Stimulated activated CD4-positive, alpha-beta T cell treated with anti-CD3 and anti-CD28 coated beads, Interleukin-12 subunit alpha, Interleukin-12 subunit beta, amount 100 ng/mL, for 4 hours (primary cell): ENCODE measurements around the gene ARHGAP8.
A peak's percentile ranks its signal among the peaks of the same experiment; 100 is the strongest.
"Not testable (repeated sequence)": the region's sequence is repeated elsewhere in the genome, so short reads cannot be mapped to it uniquely, and the experiment has no call there.

Source experiments
- DNase-seq: peaks from one replicate; pipeline ENCODE4 v3.0.0-alpha.2; 2020

ARHGAP8 gene

GRCh38 chr22:44727148-44727547, 25.2 kb upstream of the ARHGAP8 start:
- DNase-seq = no peak

DNA sequence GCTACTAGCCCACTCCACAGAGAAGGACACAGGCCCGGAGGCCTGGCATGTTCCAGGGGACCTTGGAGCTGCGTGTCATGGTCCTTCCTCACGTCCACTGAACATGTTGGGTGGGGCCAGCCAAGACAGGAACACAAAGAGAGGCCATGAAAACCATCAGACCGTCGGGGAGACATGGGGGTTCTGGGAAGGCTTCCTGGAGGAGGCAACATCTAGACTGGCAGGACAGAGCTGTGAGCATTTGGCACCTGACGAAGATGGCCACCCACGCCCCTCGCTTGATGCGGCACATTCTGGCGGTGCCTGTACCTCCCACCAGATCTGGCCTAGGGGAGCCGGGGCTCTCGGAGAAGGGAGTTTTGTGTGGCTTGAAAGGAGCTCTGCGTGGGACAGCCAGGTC, 24.7 kb upstream of the ARHGAP8 start:
- DNase-seq = no peak

DNA sequence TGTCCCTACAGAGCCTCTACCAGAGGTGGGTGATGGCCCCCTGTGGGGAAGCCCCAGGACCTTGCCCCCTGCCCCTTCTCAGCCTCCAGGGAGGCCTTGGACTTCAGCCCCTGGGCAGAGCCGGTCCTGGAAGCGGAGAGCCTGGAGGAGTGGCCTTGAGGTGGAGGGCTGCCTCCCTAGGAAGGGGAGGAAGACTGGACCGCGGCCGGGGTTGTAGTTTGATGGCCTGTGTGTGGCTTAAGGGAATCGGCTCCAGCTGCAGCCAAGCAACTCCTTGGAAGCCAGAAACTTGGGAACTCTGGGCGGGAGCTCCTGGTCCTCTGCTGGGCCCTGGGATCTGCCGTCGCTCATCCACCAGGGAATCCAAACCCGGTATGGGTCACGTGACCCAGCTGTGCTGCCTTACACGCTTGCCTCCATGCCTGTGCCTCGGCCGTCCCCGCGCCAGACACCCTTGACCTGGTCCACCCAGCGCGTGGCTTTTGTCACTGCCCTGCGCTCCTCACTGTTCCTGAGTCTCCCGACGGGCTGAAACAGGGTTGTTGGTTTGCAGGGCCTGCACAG, 23.5 kb upstream of the ARHGAP8 start:
- no peak for DNase-seq

DNA sequence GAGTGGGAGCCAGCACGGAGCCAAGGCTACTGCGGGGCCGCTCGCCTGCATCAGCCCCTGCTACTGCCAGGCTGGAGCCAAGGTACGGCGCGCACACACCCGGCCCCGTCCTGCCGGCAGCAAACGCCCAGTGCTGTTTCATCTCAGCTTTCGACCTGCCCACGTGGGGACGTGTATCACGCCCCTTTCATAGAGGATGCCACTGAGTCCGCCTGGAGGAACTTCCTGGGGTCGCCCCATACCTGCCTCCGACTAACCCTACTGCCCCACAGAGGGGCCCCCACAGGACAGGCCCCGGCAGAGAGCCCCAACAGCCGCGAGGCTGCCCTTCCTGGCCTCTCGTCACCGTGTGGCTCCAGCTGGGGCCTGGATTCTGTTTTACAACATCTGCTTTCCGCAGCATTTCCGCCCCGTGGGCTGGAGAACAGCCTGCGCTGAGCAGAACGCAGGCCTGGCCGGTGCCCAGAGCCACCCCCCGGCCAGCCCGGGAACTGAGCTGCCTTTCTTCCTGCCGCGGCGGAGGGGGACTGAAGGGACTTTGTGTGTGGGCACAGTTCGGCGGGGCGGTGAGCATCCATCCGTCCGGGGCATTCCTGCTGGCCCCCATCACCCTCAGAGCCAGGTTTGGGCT, 22.9 kb upstream of the ARHGAP8 start:
- DNase-seq = no peak

DNA sequence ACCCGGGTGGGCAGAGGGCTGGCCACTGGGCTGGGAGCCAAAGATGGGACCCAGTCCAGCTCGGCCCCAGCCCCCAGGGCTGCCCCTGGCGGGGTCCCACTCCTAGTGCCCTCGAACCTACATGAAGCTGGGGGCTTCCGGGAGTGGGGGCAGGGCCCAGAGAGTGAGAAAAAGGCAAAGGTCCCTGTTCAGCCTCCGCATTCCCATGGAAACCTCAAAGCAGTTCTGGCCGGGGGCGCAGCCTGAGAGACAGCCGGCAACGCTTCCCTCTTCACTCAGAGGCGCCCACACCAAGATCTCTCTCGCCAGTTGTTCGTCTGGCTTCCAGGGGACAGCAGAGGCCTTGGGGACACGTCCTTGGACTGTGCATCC, 22.4 kb upstream of the ARHGAP8 start:
- DNase-seq = no peak

DNA sequence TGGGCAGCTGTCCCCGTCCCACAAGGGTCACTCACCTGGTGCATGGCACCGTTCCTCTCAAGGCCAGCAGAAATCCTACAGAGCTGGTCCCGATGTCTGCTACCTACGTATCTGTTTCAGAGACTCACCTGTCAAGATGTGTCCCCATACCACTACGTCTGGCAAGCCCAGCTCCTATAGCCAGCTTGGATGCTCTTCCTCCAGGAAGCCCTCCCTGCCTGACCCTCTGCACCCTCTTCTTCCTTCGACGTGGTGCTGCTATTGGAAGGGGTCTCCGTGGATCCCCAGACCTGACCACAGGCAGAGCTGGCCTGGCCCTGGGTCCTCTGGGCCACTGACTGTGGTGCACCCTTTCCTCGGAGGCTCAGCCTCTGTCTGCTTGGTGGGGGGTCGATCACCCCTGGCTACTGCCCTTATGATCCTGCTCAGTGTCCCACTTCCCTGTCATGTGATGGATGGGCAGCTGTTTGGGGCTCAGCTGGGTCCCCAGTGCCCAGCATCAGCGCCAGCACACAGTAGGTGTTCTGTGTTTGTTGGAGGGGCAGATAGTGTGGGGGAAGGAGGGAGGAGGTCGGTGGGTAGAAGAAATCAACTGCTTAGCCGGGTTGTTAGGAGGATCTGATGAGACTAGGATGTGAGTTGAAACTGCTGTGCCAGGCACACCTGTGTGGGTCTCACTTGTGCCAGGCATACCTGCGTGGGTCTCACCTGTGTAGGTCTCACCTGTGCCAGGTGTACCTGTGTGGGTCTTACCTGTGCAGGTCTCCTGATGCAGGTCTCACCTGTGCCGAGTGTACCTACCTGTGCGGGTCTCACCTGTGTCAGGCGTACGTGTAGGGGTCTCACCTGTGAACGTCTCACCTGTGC, 21.7 kb upstream of the ARHGAP8 start:
- no peak for DNase-seq

- DNase-seq = no peak
Measured at GRCh38 chr22:44731357-44731970, 20.9 kb upstream of the ARHGAP8 start.

DNA sequence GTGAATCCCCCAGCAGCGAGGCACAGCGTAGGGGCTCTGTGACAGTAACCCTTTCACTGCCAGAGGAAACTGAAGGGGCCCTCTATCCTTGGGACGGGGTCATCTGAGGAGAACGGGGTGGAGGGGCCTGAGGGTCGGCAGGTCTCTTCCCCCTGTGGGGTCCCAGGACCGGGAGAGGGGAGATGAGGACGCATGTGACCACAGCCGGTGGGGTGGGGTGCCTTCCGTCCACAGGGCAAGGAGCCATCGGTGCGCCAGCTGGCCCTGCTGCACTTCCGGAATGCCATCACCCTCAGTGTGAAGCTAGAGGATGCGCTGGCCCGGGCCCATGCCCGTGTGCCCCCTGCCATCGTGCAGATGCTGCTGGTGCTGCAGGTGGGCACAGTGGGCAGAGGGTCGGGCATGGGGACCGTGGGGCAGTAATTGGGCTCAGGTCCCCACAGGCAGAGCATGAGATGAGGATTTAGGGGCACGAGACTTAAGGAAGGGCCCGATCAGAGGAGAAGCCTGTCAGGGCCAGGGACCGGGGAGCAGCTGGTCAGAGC, 20.3 kb upstream of the ARHGAP8 start:
- no peak for DNase-seq

DNA sequence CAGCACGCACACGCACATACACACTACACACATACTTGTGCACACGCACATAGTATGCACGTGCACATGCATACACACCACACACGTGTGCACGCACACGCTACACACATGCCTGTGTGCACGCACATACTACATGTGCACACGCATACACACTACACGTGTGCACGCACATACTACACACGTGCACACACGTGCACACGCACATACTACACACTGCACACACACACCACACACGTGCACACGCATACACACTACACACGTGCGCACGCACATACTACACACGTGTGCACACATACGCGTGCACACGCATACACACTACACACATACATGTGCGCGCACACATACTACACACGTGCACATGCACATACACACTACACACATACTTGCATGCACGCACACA, 19.7 kb upstream of the ARHGAP8 start:
- no peak for DNase-seq

- DNase-seq = no peak
Measured at GRCh38 chr22:44733426-44734106, 18.8 kb upstream of the ARHGAP8 start.

DNA sequence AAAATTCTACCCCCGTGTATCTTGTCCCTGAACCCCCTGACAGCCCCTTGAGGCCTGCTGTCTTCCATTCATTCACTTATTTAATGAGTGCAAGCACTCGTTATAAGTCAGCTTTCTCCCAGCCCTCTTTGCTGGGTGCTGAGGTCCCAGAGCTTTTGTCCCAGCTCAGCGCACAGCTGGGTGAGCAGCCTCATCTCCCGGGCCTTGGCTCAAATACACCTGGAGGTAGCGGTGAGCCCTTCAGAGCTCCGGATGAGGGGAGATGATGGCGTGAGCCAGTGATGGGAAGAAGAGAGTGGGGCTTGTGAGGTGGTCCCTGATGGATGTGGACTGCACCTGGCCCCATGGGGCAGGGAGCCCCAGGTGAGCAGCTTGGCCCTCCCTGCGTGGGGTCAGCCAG, 18.1 kb upstream of the ARHGAP8 start:
- DNase-seq = no peak

DNA sequence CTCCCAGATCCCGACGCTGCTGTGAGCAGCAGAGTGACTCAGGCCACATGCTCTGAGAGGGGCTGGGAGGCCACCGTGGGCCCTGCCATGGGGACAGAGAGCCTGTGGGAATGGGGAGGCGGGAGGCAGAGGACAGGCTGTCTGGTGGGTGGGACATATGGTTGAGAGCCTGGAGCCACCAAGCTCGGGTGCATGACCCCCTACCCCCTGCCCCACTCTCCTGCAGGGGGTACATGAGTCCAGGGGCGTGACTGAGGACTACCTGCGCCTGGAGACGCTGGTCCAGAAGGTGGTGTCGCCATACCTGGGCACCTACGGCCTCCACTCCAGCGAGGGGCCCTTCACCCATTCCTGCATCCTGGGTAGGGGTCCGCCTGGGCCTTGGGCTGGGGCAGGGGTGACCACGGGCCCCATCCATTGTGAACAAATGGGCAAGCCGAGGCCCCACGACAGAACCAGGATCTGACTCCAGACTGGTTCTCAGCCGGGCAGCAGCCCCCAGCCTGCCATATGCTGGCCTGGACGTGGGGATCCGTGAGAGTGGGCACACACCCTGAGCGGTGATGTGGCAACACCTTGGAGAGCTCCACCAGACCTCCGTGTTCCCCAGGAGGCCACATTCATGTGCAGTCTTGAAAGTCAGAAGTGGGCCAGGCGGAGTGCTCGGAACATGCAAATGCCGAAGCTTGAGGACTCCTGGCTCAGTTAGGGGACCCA, 17.4 kb upstream of the ARHGAP8 start:
- DNase-seq = no peak

DNA sequence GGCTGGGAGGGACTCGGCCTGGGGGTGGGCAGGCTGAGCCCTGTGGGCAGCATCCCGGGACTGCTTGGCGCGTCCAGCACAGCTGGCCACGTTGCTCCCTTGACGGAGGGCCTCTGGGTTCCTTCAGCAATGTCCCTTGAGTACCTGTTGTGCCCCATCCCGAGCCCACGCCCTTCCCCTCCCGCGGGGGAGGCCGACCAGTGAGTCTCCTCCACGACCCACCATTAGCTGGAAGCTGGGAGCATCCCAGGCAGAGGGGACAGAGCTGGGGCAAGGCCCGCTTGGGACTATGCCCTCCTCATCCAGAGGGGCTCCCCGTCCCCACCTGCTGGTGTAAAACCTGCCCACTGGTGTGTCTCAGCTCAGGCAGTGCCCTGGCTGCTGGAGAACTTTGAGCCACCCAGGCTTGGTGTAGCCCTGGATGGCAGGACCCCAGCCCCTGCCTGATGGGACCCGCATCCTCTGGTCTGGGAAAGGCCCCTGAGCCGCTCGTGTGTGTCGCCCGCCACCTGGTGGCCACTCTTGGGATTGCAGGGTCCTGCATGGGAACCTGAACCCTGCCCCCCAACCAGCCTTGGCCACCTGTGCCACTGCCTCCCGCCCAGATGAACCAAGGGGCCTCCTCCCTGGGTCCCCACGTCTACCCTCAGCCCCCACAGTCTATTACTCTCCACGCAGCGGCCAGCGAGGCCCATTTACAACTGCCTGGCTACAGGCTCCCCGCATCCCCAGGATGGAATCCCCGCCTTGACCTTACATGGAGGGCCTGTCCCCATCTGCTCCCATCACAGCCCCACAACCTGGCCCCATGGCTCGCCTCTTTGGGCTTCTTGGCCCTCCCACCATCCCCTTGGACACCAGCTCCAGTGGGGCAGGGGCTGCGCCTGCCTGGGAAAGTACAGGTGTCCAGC, 16.6 kb upstream of the ARHGAP8 start:
- peak; percentile 86 for DNase-seq

- no peak for DNase-seq
Measured at GRCh38 chr22:44736581-44737405, 15.6 kb upstream of the ARHGAP8 start.

GRCh38 chr22:44737406-44738346, 14.7 kb upstream of the ARHGAP8 start:
- DNase-seq = no peak

GRCh38 chr22:44738347-44738715, 14.0 kb upstream of the ARHGAP8 start:
- DNase-seq = no peak

- no peak for DNase-seq
Measured at GRCh38 chr22:44739024-44739423, 13.4 kb upstream of the ARHGAP8 start.

DNA sequence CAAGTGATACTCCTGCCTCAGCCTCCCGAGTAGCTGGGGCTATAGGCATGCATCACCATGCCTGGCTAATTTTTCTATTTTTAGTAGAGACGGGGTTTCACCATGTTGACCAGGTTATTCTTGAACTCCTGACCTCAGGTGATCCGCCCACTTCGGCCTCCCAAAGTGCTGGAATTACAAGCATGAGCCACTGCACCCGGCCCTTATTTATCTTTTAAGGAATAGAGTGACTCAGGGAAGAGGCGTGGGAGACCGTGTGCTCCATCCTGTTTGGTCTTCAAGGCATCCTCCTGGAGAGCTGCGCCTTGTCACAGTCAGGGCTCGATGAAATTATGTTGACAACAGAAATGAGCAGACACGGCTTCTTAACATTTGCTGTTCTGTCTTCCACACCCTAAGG, 12.7 kb upstream of the ARHGAP8 start:
- DNase-seq = not testable (repeated sequence)

DNA sequence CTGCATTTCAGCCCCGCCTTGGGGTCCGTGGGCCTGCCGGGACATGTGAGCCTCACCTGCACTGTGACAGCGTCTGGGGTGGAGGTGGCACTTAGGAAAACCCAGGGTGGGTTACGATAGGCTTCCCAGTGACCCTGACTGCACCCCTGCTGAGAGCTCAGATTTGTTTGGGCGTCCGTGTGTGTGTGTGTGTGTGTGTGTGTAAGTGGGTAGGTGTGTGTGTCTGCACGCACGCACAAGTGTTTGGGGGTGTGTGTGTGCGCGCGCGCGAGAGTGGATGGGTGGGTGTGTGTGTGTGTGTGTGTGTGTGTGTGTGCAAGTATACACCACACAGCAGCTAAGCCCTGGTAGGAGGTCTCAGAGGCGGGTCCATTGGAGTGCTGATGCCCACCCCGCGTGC, 12.1 kb upstream of the ARHGAP8 start:
- DNase-seq = no peak
